HEK293T (cell line): ENCODE data around the gene RASSF5.

Source experiments
- ARNT ChIP-seq: fragments of 450-650 bp; IDR thresholded peaks from 2 replicates; pipeline ENCODE4 v1.6.1; 2017; ENCODE audit warnings: mild to moderate bottlenecking
- BHLHE40 ChIP-seq: fragments of 450-650 bp; IDR thresholded peaks from 2 replicates; pipeline ENCODE4 v1.6.1; 2016; ENCODE audit warnings: mild to moderate bottlenecking, moderate library complexity, borderline replicate concordance
- FOXA1 ChIP-seq: fragments of 450-650 bp; IDR thresholded peaks from 2 replicates; pipeline ENCODE4 v1.6.1; 2016; ENCODE audit warnings: mild to moderate bottlenecking
- FOXK2 ChIP-seq: fragments of 450-650 bp; IDR thresholded peaks from 2 replicates; pipeline ENCODE4 v1.6.1; 2016; ENCODE audit warnings: mild to moderate bottlenecking
- FOXM1 ChIP-seq: fragments of 450-650 bp; IDR thresholded peaks from 2 replicates; pipeline ENCODE4 v1.6.1; 2017; ENCODE audit warnings: mild to moderate bottlenecking, borderline replicate concordance
- HDGF ChIP-seq: fragments of 450-650 bp; IDR thresholded peaks from 2 replicates; pipeline ENCODE4 v1.6.1; 2017; ENCODE audit warnings: antibody characterized with exemption, borderline replicate concordance
- LEF1 ChIP-seq: fragments of 450-650 bp; IDR thresholded peaks from 2 replicates; pipeline ENCODE4 v1.6.1; 2017; ENCODE audit warnings: mild to moderate bottlenecking, borderline replicate concordance
- SP1 ChIP-seq: fragments of 450-650 bp; IDR thresholded peaks from 2 replicates; pipeline ENCODE4 v1.6.1; 2017
- SUZ12 ChIP-seq: fragments of 450-650 bp; IDR thresholded peaks from 2 replicates; pipeline ENCODE4 v1.6.1; 2016; ENCODE audit warnings: mild to moderate bottlenecking
- TARDBP ChIP-seq: fragments of 450-650 bp; IDR thresholded peaks from 2 replicates; pipeline ENCODE4 v1.6.1; 2016
- TF ChIP-seq, protein P1 (sequence below): fragments of 450-650 bp; IDR thresholded peaks from 2 replicates; pipeline ENCODE4 v1.6.1; 2016

DNA sequence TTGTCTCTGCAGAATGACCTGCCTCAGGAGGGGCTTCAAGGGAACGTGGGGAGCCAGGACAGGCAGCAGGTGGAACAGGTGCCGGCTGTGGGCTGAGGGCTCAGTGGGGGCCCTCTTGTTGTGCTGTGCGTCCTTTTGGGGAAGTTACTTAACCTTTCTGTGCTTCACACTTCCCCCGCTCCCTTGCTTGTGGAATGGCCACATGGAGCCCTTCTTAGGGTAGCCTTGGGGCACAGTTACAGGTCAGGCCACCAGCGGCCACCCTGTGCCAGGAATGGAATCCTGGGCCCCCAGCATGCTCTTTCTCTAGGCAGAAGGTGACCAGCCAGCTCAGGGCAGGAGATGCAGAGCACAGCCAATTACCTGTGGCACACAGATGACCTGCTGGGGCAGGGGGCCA lies 34.4 kb upstream of the RASSF5 start:
- TF ChIP-seq ARNT (no peak), SUZ12 (no peak), TARDBP (no peak), HDGF (no peak), BHLHE40 (no peak), FOXA1 (no peak), SP1 (no peak), FOXK2 (no peak), FOXM1 (no peak), LEF1 (no peak)
- TF ChIP-seq, protein P1, sequence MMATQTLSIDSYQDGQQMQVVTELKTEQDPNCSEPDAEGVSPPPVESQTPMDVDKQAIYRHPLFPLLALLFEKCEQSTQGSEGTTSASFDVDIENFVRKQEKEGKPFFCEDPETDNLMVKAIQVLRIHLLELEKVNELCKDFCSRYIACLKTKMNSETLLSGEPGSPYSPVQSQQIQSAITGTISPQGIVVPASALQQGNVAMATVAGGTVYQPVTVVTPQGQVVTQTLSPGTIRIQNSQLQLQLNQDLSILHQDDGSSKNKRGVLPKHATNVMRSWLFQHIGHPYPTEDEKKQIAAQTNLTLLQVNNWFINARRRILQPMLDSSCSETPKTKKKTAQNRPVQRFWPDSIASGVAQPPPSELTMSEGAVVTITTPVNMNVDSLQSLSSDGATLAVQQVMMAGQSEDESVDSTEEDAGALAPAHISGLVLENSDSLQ = no peak
